GM19397 (cell line): ENCODE results near the gene THSD7A.

Source experiments
- ATAC-seq: cut with Tn5 transposase; IDR thresholded peaks from one replicate; pipeline ENCODE4 v1.9.1; 2021; ENCODE audit warnings: mild to moderate bottlenecking, moderate library complexity; ENCODE audit not compliant: unreplicated experiment

Gene THSD7A

DNA sequence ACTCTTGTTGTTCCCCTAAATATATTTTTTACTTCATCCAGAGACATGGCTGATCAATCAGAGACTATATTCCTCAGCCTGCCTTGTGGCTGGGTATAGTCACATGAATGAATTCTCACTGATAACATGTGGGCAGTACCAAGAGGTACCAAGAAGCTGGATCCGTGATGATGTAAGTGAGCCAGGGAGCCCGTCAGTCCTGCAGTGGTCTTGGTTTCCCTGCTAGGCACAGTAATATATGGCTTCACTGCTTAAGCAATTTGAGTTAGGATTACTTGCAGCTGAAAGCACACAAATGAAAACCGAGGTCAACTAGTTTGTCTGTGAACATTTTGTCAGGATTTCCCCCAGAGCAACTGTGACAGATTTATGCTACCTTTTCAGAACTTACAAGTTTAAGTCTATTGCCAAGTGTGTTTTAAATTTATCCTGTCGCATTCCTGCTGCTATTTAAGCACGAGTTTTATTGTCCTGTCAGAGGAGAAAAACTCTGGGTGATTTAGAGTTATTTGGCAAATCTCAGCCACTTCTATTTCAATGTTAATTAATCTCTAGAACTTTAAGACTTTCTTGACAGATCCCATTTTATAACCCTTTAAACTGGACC, 476.5 kb downstream of the THSD7A start:
- no peak for ATAC-seq

DNA sequence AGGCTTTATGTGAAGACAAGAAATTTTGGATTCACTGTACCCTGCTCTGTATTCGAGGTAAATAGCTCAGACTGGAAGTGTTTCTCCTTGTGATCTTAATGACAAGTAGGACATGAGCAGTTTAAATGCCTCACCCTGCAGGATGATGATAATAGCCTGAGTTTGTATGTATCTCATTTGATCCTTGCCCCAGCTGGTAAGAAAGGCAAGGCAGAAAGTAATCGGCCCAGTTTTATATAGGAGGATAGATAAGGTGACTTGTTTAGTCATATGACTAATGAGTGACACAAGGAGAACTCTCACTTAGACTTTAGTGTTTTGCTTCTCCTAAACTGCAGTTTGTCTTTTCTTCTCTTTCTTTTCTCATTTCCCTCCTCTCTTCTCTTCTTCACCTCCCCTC, 485.7 kb downstream of the THSD7A start:
- ATAC-seq: no peak

DNA sequence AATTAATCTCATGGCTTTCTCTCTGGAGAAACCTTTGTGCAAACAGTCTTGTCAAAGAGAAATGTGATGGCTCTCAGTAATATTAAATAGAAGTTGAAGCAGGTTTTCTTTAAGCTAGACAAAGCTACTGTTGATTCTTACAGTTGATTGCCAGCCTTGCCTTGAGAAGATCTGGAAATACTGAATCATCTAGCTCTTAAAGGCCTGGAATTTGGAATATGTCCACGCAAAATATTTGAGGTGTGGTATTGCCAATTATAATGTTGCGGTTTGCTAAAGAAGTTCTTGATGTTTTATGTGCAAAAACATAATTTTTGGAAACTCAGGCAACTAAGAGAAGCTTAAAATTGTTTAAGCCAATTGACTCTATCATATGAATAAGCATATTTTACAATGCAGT, 486.4 kb downstream of the THSD7A start:
- no peak for ATAC-seq

DNA sequence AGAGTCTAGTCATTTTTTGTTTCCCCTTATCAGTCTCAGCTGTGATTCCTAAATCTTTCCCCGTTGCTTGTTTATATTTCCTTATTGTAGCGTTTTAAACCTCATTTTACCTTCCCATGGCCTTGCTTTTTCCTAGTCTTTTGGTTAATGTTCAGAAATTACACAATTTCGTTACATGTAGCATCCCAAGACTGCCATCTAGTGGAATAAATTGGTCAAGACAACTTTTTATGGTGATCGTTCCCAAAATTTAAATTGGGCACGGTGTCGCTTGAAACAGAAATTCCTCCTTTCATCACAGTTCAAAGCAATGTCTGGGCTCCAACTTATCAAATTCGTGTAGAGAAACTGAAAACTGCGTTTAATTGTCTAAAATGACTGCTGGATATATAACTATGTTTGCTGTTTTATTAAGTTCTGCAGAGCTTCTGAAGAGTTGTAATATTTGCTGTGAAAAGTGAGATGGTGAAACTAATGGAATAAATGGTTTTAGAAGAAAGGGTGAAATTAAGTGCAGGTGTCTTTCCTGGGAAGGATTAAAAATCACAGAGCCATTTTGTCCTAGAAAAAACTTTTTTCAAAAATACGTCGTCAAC, 488.1 kb downstream of the THSD7A start:
- ATAC-seq: no peak

DNA sequence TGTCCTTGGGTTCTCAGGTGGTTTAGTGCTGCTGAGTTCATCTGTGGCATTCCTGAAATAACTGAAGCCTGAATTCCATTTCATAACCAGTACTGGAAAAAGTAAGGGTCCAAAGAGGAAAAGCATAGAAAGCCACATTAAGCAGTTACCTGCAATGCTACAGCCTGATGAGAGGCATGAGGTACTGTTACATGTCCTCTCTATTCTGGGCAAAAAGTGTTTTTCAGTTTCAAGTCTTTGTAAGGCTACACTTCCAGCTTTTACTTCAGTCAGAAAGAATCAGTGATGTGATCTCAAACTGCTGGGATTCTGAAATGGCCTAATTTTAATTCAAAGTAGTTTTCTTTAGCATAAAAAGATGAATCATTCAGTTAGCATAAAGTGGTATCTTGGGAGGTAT, 488.9 kb downstream of the THSD7A start:
- ATAC-seq: no peak

DNA sequence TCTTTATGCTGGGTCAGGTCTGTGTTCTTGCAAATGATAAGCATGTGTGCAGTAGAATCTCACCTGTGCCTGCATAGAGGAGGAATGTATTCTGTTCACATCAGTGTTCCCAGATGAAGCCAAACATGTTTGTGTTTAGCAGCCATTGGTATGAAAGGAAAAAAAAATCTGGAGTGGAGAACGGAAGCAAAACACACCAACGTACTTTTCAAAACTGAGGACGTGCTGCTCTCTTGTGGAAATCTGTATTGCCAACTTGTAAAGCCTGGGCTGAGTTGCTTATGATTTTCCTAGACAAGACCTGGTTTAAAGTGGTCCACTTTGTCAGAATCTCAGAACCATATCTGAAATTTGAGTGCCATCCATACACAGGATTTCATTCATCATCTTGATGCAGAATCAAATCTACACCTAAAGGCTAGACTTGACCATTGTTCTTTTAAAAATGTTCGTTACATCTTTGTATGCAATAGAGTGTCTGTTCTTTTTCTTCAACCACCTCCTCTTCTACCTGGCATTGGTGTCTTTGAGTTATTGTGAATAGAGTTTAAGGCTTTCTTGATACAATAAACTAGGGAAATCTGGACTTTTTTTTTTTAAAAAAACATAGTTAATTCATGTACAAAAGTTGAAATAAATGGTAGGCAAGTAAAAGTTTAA, 490.6 kb downstream of the THSD7A start:
- no peak for ATAC-seq

DNA sequence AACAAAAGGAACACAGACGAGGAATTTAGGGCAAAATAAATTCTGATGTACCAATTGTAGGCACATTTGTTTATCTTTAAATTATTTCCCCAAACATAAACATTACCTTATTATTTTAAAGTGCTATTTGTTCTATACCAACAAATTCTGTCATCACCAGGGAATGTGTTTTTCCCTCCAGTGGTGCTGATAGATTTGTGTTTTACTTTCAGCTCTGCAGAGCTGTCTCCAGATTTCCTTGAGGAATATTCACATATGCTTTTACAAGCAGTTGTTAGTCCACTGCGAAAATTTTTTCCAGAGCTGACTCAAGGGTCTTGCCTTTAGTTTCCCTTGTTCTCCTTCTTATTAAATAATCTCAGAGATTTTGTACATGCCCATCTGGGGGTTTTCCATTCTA, 495.6 kb downstream of the THSD7A start:
- no peak for ATAC-seq

DNA sequence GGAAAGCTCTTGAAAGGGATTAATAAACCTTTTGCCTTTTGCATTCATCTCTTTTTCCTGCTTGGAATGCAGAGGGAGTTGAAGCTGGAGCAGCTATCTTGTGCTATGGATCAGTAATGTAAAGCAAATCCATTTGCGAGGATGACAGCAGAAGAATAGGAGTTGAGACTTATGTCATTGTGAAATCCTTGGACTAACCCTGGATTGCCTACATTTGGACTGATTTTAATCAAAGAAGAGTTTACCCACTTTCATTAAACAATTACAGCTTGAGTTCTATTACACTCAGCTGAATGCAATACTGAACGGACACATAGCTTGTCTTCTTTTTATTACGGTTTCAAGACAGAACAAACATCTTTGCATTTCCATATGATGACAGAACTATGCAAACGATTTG, 496.1 kb downstream of the THSD7A start:
- no peak for ATAC-seq

DNA sequence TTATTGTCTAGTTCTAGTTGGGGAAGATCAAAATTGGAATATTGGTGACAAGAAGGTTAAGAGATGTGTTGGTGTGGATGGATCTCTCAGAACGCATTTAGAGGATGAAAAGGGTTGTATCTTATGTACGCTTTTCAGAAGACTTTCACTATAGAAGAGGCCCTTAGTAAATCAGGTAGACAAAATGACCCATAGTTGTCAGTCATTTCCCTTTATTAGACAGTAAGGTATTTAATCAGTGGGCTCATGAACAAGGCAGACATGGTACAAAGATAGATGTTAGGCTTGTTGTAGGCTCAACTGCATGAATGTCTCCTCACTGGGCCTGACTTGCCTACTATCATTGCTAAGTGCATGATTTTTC, 499.2 kb downstream of the THSD7A start:
- peak; percentile 21 for ATAC-seq

DNA sequence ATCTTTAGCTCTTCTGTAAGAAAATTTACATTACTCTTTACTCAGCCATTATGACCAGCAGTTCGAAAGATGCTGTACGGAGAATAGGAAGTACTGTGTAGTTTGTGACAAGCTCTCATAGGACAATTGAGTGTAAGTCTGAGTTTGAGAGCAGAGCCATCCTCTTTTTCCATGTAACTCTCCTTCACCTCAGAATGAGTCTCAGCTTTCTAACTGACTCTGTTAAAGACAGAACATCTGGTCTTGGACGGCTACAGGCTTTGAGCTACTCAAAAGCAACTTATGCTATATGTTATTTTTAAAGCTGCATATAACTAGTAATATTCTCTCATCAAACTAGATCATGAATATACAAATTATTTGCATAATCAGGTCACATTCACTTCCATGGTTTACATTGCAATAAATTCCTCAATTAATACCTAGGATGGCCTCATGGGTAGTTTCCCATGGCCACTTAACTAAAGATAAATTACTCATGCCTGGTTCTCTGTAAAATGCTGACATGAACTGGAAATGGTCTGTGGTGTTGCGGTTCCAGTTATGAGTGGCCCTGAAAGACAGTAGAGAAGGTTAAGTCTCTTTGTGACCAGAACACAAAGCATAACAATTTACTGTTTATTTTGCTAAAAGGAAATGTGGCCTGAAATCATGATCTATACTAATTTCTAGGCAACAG, 499.7 kb downstream of the THSD7A start:
- peak; percentile 64 for ATAC-seq

DNA sequence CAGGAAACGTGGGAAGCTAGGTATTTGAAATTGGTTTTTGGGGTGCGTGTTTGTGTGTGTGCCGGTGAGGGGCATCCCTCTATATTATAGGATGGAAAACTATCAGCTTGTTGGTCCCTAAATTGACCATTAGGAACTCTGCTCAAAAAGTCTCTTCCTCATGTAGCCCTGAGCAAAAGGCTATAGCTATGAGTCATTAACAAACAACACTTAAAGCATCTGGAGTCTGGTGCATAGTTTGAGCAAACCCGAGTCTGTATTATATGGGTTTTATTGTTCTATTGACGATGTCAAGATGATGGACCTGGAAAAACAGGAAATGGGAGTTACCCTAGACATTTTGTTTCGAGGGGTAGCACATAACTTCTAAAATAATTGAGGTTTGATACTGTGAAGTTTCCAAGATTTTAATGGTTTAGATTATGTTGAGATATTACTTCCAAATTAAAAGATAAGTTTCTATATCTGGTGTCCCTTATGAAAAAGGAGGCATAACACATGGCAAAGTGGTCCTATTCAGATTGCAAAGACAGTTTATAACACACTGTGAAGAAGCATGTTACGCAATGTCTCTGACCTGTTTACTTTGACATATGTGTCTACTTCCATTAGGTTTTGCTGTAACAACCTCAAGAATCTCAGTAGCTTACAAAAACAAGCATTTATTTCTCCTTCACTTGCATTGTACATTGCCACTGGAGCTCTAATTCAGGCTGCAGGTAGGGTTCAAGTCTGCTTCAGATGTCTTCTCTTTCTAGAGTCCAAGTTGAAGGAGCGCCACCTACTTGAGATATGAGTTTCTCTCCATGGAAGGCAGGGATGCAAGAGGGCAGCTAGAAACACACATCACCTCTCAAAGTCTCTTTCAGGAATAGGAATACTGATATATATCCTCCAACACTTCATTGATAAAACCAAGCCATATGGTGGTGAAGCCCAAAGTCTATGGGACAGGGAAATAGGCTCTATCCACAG, 500.6 kb downstream of the THSD7A start:
- ATAC-seq: no peak

DNA sequence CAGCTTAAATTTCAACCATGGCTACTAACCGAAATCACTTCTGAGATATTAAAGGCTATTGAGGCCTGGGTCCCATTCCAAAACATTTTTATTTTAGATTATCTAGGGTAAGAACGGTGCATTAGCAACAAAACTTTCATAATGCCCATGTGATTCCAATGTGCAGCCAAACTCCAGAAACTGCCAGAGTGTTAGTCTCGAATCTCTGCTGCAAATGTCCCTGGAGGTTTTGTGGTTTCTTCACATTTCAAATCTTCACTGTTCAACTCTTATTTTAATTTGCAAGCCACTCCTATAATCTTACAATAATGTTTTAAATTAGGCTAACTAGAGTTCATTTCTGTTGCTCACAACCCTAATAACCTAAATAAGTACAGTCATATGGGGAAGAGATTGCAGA, 501.3 kb downstream of the THSD7A start:
- no peak for ATAC-seq

DNA sequence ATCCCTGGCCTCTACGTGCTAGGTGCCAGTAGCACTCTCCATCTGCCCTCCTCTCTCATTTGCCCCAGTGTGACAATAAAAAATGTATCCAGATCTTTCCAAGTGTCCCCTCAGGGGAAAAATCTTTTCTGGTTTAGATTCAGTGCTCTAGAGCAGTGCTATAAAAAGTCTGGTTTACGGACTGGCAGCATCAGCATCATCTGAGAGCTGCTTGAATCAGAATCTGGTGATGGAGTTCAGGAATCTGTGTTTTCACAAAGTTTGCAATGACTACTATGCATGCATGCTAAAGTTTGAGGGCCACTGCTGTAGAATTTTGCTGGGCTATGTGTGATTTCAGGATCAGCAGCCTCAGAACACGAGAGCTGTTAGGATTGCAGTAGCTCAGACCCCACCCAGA, 501.8 kb downstream of the THSD7A start:
- no peak for ATAC-seq

DNA sequence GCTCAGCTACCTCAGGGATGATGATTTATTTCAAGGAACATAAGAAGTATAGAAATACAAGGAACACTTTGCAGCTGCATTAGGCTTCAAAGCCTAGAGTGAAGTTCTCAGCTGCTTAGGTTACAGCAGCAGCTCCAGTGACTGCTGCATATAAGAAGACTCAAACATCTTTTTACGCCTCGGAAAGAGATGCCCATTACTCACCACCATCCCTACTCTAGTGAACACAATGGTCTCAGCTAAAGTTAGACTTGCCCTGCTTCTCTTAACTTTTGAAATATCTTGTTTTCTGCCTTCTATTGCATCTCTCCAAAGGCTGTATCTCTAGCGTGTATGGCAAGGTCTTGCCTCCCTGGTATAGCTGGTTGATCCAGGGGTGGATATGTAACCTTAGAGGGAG, 502.4 kb downstream of the THSD7A start:
- no peak for ATAC-seq

DNA sequence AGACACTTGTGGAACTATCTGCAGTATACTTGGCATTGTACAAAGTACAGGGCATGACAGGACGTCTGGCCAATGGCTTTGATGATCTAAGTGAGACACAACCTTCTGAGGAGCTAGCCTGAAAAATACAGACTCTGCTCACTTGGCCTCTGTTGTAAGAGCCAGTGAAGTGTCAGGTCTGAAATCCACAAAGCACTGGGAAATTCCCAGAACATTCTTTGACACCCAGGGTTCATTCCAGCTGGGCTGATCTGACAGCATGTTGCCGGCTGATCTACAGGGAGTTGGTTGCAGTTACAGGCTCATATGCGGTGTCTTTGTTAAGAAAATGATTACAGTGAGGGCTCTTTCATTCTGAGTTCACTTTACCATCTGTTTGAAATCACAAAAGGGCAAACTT, 503.7 kb downstream of the THSD7A start:
- ATAC-seq: no peak

DNA sequence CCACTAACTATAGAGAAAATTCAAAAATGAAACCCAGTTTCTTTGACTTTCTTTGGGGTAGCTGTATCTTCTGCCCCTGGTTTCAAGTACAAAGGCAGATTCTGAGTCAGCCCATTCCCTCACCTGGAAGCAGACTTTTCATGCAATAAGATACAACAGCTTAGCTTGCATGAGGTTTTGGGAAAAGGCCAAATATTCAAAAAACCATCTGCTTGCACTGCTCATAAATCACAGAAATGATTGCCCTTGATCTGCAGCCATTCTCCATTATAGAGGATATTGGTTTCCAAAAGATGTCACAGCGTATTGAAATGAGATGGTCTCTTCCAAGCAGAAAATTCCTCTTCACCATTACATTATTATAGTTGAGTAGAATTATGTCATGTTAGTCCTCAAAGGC, 504.4 kb downstream of the THSD7A start:
- ATAC-seq: no peak
